ENCODE data around the gene PRKCH.

DNA sequence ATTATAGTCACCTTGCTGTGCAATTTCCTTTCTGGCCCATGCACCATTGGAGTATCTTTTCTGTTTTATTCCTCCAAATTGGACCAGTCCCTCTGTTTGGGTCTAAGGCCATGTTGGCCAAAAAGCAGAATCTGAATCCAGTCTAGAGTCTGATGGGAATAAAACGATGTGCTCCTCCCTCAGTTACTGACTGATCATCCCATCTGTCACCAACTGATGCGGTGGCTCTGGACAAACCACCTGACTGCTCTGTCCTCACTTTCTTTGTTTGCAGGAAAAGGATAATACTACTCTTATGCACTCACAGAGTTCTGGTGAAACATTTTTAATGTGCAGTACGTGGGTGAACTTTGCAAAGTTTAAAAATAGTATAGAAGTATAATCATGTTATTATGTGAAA, 253.7 kb downstream of the PRKCH start:
- TF ChIP-seq SIN3A (IDR thresholded peaks at IDR 0.05; ENCODE audit: borderline replicate concordance, insufficient read depth, low read depth, low read length): no peak
- TF ChIP-seq TCF7L2 (IDR thresholded peaks at IDR 0.05; ENCODE audit: low read depth, low read length): no peak
- TF ChIP-seq CTCF (IDR thresholded peaks at IDR 0.05): no peak
- TF ChIP-seq, protein P1, sequence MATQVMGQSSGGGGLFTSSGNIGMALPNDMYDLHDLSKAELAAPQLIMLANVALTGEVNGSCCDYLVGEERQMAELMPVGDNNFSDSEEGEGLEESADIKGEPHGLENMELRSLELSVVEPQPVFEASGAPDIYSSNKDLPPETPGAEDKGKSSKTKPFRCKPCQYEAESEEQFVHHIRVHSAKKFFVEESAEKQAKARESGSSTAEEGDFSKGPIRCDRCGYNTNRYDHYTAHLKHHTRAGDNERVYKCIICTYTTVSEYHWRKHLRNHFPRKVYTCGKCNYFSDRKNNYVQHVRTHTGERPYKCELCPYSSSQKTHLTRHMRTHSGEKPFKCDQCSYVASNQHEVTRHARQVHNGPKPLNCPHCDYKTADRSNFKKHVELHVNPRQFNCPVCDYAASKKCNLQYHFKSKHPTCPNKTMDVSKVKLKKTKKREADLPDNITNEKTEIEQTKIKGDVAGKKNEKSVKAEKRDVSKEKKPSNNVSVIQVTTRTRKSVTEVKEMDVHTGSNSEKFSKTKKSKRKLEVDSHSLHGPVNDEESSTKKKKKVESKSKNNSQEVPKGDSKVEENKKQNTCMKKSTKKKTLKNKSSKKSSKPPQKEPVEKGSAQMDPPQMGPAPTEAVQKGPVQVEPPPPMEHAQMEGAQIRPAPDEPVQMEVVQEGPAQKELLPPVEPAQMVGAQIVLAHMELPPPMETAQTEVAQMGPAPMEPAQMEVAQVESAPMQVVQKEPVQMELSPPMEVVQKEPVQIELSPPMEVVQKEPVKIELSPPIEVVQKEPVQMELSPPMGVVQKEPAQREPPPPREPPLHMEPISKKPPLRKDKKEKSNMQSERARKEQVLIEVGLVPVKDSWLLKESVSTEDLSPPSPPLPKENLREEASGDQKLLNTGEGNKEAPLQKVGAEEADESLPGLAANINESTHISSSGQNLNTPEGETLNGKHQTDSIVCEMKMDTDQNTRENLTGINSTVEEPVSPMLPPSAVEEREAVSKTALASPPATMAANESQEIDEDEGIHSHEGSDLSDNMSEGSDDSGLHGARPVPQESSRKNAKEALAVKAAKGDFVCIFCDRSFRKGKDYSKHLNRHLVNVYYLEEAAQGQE (IDR thresholded peaks at IDR 0.05; ENCODE audit: insufficient read depth in 1 of 2, low read depth in 2 of 2, low read length in 1 of 2): no peak
- no peak for TF ChIP-seq POLR2AphosphoS5 (IDR thresholded peaks at IDR 0.05; ENCODE audit: low read depth, low read length)

Data from Panc1 (cell line).